AG09309 (cell line): Measurements from ENCODE around the gene LRRC3.

Experiments used
- DNase-seq: peaks from one replicate; pipeline ENCODE4 v3.0.0-alpha.2; 2010; ENCODE audit warnings: low read depth
- H3K4me3 ChIP-seq: 2 replicates; pipeline ENCODE4 v1.5.1; 2011; ENCODE audit warnings: mild to moderate bottlenecking, low read depth, low read length, moderate library complexity; ENCODE audit not compliant: control insufficient read depth
- TF ChIP-seq, protein P1 (sequence below): IDR thresholded peaks from 2 replicates; pipeline ENCODE4 v1.5.1; 2011; ENCODE audit warnings: mild to moderate bottlenecking, low read depth, low read length, inconsistent platforms; ENCODE audit not compliant: insufficient read depth, control insufficient read depth; ENCODE audit errors: missing control alignments

The LRRC3 gene

DNA sequence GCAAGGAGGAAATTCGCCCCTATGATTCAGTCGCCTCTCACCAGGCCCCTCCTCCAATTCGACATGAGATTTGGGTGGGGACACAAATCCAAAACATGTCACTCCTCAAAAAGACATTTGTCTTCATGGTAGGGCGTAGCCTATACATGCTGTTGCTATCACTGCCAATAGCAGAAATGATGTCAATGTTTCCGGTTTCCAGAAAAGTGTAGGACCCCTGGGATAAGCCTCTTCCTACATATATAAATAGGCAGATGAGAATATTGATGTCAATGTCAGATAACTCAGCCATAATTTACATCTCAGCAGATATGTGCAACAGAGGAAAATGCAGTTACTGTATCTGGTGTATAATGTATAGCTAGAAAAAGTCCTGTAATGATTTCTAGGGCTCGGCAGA is 16.7 kb downstream of the LRRC3 start:
- DNase-seq, result no peak
- H3K4me3 ChIP-seq, result no peak overlapping the region
- TF ChIP-seq, protein P1, sequence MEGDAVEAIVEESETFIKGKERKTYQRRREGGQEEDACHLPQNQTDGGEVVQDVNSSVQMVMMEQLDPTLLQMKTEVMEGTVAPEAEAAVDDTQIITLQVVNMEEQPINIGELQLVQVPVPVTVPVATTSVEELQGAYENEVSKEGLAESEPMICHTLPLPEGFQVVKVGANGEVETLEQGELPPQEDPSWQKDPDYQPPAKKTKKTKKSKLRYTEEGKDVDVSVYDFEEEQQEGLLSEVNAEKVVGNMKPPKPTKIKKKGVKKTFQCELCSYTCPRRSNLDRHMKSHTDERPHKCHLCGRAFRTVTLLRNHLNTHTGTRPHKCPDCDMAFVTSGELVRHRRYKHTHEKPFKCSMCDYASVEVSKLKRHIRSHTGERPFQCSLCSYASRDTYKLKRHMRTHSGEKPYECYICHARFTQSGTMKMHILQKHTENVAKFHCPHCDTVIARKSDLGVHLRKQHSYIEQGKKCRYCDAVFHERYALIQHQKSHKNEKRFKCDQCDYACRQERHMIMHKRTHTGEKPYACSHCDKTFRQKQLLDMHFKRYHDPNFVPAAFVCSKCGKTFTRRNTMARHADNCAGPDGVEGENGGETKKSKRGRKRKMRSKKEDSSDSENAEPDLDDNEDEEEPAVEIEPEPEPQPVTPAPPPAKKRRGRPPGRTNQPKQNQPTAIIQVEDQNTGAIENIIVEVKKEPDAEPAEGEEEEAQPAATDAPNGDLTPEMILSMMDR, result no peak

DNA sequence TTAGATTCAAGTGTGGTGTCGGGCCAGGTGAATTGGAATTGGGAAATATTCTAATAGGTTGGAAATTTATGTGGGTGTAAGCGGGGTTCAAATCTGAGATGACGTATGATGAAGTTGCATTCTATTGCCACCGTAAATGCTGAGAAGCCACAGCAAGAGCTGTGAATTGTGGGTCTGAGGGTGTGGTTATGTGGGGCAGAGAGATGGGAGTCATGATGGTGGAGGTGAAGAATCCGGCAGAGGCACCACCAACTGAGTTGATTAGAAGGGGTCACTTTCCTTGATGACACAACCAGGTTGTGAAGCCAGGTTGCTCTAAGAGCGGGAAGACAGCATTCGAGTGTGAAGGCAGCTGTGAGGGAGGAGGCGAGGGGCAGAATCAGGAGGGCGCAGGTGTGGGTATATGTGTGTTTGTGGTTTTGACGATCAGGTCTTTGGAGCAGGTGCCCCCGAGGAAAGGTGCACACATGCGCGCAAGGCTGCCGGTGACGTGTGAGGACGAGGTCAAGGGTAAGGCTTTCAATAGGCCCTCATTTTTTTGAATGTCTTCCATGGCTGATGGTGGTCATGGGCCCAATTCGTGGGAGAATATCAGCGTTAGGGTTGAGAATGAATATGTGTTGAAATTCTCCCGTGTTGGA is 18.7 kb downstream of the LRRC3 start:
- no peak for DNase-seq
- TF ChIP-seq, protein P1, result no peak
- no peak overlapping the region for H3K4me3 ChIP-seq

DNA sequence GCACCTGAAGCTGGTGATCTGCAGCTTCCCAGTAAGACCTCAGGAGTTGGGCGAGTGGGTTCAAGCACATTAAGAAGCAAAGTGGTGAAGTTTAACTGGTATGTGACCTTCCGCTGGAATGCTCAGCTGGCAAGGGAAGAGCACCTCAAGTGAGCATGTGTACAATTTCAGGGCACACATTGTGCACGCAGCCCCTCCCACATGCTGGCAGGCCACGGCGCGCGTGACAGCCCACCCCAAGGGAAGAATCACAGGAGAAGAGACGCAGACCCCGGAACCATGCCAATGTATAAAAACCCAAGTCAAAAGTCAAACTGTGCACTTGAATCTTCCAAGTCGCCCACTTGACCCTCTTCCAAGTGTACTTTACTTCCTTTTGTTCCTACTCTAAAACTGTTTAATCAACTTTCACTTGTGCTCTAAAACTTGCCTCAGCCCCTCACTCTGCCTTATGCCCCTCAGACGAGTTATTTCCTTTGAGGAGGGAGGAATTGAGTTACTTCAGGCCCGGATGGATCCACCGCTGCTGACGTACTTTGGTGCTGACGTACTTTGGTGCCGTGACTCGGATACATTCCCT is 20.0 kb downstream of the LRRC3 start:
- TF ChIP-seq, protein P1, result no peak
- DNase-seq, result no peak
- no peak overlapping the region for H3K4me3 ChIP-seq

DNA sequence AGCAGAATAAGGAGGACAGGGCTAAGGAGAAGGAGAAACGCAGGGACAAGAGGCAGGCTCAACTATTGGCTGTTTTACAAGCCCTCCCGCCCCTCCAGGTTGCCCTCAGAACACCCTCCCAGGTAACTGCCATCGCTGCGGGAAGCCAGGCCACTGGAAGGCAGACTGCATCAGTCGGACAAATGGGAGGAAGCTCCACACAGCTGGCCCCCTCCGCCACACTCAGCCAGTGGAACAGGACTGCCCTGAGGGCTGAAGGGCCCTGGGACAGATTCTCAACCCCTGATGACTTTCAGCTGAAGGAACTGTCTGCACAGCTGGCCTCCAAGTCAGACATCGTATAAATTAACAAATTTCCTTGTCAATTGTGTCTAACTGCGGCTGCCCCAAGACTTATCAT is 21.8 kb downstream of the LRRC3 start:
- TF ChIP-seq, protein P1, result no peak
- no peak overlapping the region for H3K4me3 ChIP-seq
- DNase-seq, result no peak

DNA sequence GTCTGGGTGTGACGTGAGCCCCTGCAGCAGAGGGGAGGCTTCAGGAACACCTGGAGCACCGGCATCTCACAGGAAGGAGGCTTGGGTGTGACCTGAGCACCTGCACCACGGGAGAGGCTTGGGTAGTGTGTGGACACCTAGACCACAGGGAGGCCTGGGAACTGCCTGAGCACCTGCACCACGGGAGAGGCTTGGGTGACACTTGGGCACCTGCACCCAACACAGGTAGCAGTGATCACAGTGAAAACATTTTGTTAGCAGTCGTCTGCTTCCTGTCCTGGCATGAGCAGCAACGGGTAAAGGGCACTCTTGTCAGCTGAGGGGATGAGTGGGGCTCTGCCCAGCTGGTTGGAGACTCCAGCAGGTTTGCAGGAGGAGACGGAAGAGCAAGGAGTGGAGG is 22.4 kb downstream of the LRRC3 start:
- TF ChIP-seq, protein P1, result no peak
- no peak overlapping the region for H3K4me3 ChIP-seq
- DNase-seq, result no peak

DNA sequence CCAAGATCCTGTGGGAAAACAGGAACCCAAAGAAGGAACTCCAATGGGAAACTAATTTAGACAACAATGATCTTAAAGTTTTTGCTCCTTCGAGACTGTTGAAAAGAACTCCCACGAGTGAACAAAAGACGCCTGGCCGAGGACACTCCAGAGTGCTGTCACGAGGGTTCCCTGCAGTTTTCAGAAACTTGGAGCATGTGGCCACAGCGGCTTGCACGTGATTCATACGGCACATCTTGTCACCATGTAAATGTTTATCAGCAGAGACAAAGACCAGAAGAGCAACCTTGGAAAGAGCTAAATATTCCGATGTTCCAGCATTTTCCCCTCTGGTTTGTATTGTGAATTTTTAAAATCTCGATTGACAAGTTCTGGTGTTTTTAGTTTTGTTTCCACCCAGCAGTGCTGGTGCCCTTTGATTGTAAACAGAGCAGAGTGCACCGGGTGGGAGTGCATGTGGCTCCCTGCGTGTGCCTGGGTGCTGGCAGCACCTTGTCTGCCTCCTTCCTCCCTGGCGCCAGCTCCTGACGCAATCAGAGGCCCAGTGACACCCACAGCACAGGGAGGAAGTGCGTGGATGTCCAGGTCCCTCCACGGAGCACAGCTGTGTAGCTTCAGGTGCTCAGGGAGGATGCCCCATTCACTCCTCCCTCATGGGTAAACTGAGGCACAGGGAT is 23.0 kb downstream of the LRRC3 start:
- no peak for DNase-seq
- H3K4me3 ChIP-seq, result no peak overlapping the region
- TF ChIP-seq, protein P1, result no peak

DNA sequence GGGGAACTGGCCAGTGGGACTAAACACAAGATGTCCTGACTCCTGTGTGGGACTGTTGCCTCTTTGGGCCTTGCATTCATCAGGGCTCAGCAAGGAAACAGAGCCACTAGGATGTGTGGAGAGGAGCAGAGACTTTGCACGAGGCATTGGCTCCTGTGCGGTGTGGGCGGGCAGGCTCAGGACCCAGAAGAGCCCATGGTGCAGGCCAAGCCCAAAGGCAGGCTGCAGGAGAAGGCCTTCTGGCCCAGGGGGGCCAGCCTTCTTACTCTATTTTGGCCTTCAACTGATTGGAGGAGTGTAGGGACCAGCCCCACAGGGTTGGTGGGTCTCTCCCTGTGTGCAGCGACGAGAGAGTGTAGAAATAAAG is 23.5 kb downstream of the LRRC3 start:
- H3K4me3 ChIP-seq, result no peak overlapping the region
- DNase-seq, result no peak
- TF ChIP-seq, protein P1, result no peak
